H1 (cell line): ENCODE results near the gene RAB39A. TPM values are rescaled to one million over a fixed set of nuclear protein-coding genes. Genes with fewer than 3 reads are reported as not detected.

ENCODE experiments used
- CTCF ChIA-PET: fragments of 300-600 bp; sonication (Branson Sonifier 250); formaldehyde crosslinking; loops from one replicate; lab custom pipeline; 2021; ENCODE audit not compliant: partially characterized antibody; lab: Charles Lee
- POLR2A ChIA-PET: fragments of 300-600 bp; sonication (Branson Sonifier 250); formaldehyde crosslinking; loops from one replicate; lab custom pipeline; 2021; ENCODE audit warnings: inconsistent platforms; ENCODE audit not compliant: partially characterized antibody; lab: Charles Lee
- DNase-seq, 2 experiments: peaks; one replicate each; pipeline versions ENCODE4 v3.0.0 to v3.0.0-alpha.2; 2010 to 2022; ENCODE audit warnings: low spot score in 2 of 2, low read depth in 1 of 2, mixed read lengths in 1 of 2
- FAIRE-seq: peaks from 2 replicates; lab custom pipeline; 2011; peaks lifted over from hg19 to GRCh38; lab: Jason Lieb, UNC
- H2AFZ ChIP-seq: 2 replicates; pipeline ENCODE4 v1.8.1; 2012; ENCODE audit warnings: low read length, inconsistent platforms
- H2AK5ac ChIP-seq: 2 replicates; pipeline ENCODE4 v1.6.1; 2013; ENCODE audit warnings: low read depth, low read length
- H2BK120ac ChIP-seq: replicated peaks from 2 replicates; pipeline ENCODE3; 2013; ENCODE audit warnings: low read depth, low read length, inconsistent platforms
- H2BK12ac ChIP-seq: 2 replicates; pipeline ENCODE4 v1.6.1; 2013; ENCODE audit warnings: low read depth, low read length
- H2BK15ac ChIP-seq: 2 replicates; pipeline ENCODE4 v1.6.1; 2013; ENCODE audit warnings: low read length
- H2BK20ac ChIP-seq: 2 replicates; pipeline ENCODE4 v1.6.1; 2013; ENCODE audit warnings: low read length
- H2BK5ac ChIP-seq: 2 replicates; pipeline ENCODE4 v1.6.1; 2013; ENCODE audit warnings: low read depth, low read length
- H3K14ac ChIP-seq: 2 replicates; pipeline ENCODE4 v1.6.1; 2013; ENCODE audit warnings: inconsistent platforms; ENCODE audit not compliant: insufficient read length
- H3K18ac ChIP-seq: 2 replicates; pipeline ENCODE4 v1.6.1; 2013; ENCODE audit warnings: low read length; ENCODE audit errors: extremely low read depth
- H3K23ac ChIP-seq: 2 replicates; pipeline ENCODE4 v1.6.1; 2013; ENCODE audit warnings: inconsistent platforms; ENCODE audit not compliant: insufficient read length
- H3K23me2 ChIP-seq: 2 replicates; pipeline ENCODE4 v1.6.1; 2013; ENCODE audit warnings: low read depth, low read length
- H3K27ac ChIP-seq: 2 replicates; pipeline ENCODE4 v1.6.1; 2011; ENCODE audit warnings: low read depth, low read length, inconsistent platforms
- H3K27me3 ChIP-seq, 4 experiments: replicated peaks in 1 of 4; 1 replicate in 1 of 4; 2 replicates in 3 of 4; pipeline versions ENCODE4 v1.6.1 to v1.8.1; 2011 to 2013; ENCODE audit warnings: low read length in 3 of 4, mild to moderate bottlenecking in 3 of 4, inconsistent platforms in 2 of 4, mixed read lengths in 2 of 4, moderate library complexity in 1 of 4; ENCODE audit not compliant: control insufficient read depth in 3 of 4, insufficient read depth in 3 of 4; ENCODE audit errors: extremely low read depth in 1 of 4
- H3K36me3 ChIP-seq, 4 experiments: 2 replicates each; pipeline versions ENCODE4 v1.6.1 to v1.8.1; 2011 to 2013; ENCODE audit warnings: mild to moderate bottlenecking in 4 of 4, low read length in 3 of 4, moderate library complexity in 2 of 4, control low read depth in 1 of 4, inconsistent platforms in 1 of 4; ENCODE audit not compliant: insufficient read depth in 4 of 4, control insufficient read depth in 2 of 4
- H3K4ac ChIP-seq: replicated peaks from 2 replicates; pipeline ENCODE3; 2013; ENCODE audit warnings: low read length, low read depth, mixed read lengths, inconsistent platforms; ENCODE audit not compliant: insufficient read length
- H3K4me1 ChIP-seq, 4 experiments: replicated peaks in 1 of 4; 1 replicate in 1 of 4; 2 replicates in 3 of 4; pipeline versions ENCODE4 v1.6.1 to v1.8.1; 2011 to 2013; ENCODE audit warnings: low read length in 3 of 4, inconsistent platforms in 2 of 4, mixed read lengths in 1 of 4; ENCODE audit not compliant: insufficient read depth in 4 of 4, control insufficient read depth in 3 of 4
- H3K4me2 ChIP-seq, 2 experiments: 2 replicates each; pipeline versions ENCODE4 v1.6.1 to v1.8.1; 2011 to 2013; ENCODE audit warnings: low read depth in 2 of 2, low read length in 2 of 2, control low read depth in 1 of 2, inconsistent platforms in 1 of 2, mild to moderate bottlenecking in 1 of 2; ENCODE audit not compliant: insufficient read depth in 1 of 2
- H3K4me3 ChIP-seq, 4 experiments: fragments of 200-600, 300-600 bp in 1 of 4; sonication (generic), shearing (Covaris generic), sonication (Bioruptor Twin) in 1 of 4; 2 replicates each; pipeline versions ENCODE4 v1.5.1 to v1.8.1; 2011 to 2016; ENCODE audit warnings: low read length in 4 of 4, low read depth in 3 of 4, control low read depth in 2 of 4, inconsistent platforms in 2 of 4, mild to moderate bottlenecking in 2 of 4, mixed read lengths in 1 of 4, moderate library complexity in 1 of 4; ENCODE audit not compliant: insufficient read depth in 2 of 4; ENCODE audit errors: extremely low read depth in 1 of 4
- H3K56ac ChIP-seq: replicated peaks from 2 replicates; pipeline ENCODE3; 2013; ENCODE audit warnings: low read depth, mild to moderate bottlenecking, mixed read lengths, low read length, inconsistent platforms; ENCODE audit not compliant: insufficient read length
- H3K79me1 ChIP-seq: 2 replicates; pipeline ENCODE4 v1.6.1; 2013; ENCODE audit warnings: low read depth, low read length, control low read depth
- H3K79me2 ChIP-seq, 2 experiments: 2 replicates each; pipeline versions ENCODE4 v1.6.1 to v1.8.1; 2012 to 2013; ENCODE audit warnings: low read length in 2 of 2, mild to moderate bottlenecking in 2 of 2, inconsistent platforms in 1 of 2; ENCODE audit not compliant: insufficient read depth in 2 of 2, control insufficient read depth in 1 of 2
- H3K9ac ChIP-seq, 4 experiments: replicated peaks in 1 of 4; 1 replicate in 1 of 4; 2 replicates in 3 of 4; pipeline versions ENCODE4 v1.6.1 to v1.8.1; 2011 to 2013; ENCODE audit warnings: low read depth in 3 of 4, low read length in 3 of 4, control low read depth in 2 of 4, mild to moderate bottlenecking in 2 of 4, moderate library complexity in 2 of 4, inconsistent platforms in 1 of 4; ENCODE audit errors: extremely low read depth in 1 of 4
- H3K9me3 ChIP-seq, 2 experiments: 2 replicates each; pipeline versions ENCODE4 v1.6.1 to v1.8.1; 2012 to 2013; ENCODE audit warnings: mild to moderate bottlenecking in 2 of 2, moderate library complexity in 2 of 2, control low read depth in 1 of 2, inconsistent platforms in 1 of 2, low read depth in 1 of 2, low read length in 1 of 2, mixed read lengths in 1 of 2; ENCODE audit not compliant: insufficient read depth in 2 of 2
- H4K20me1 ChIP-seq, 2 experiments: replicated peaks in 1 of 2; 2 replicates each; pipeline versions ENCODE3 to v1.8.1; 2011 to 2013; ENCODE audit warnings: inconsistent platforms in 2 of 2, low read length in 2 of 2, mild to moderate bottlenecking in 1 of 2; ENCODE audit not compliant: insufficient read depth in 2 of 2, control insufficient read depth in 1 of 2
- H4K5ac ChIP-seq: 2 replicates; pipeline ENCODE4 v1.6.1; 2013; ENCODE audit warnings: low read length, low read depth, mixed read lengths, inconsistent platforms; ENCODE audit not compliant: insufficient read length
- H4K8ac ChIP-seq: 2 replicates; pipeline ENCODE4 v1.8.0; 2013; ENCODE audit warnings: mild to moderate bottlenecking, moderate library complexity, low read length, inconsistent platforms; ENCODE audit not compliant: insufficient read depth; ENCODE audit errors: extremely low read depth
- H4K91ac ChIP-seq: replicated peaks from 2 replicates; pipeline ENCODE3; 2013; ENCODE audit warnings: low read length, mixed read lengths, inconsistent platforms; ENCODE audit not compliant: insufficient read length
- ASH2L ChIP-seq: fragments of 200-600, 300-600 bp; sonication (generic); IDR thresholded peaks from one replicate; pipeline ENCODE4 v1.7.1; 2017; ENCODE audit warnings: low read length
- CBX5 ChIP-seq: fragments of 300-800, 300-1000 bp; sonication (generic); IDR thresholded peaks from 2 replicates; pipeline ENCODE4 v1.7.1; 2016; ENCODE audit warnings: antibody characterized with exemption, low read length, low read depth
- EGR1 ChIP-seq: IDR thresholded peaks from 2 replicates; pipeline ENCODE4 v1.6.1; 2011; ENCODE audit warnings: low read depth, low read length, borderline replicate concordance
- HDAC2 ChIP-seq, 2 experiments: fragments of 300-600 bp in 1 of 2; sonication (generic) in 1 of 2; IDR thresholded peaks; 2 replicates each; pipeline ENCODE4 v1.6.1; 2011 to 2012; ENCODE audit warnings: low read depth in 2 of 2, low read length in 2 of 2, mild to moderate bottlenecking in 2 of 2, moderate library complexity in 2 of 2, borderline replicate concordance in 1 of 2, inconsistent platforms in 1 of 2
- HDAC6 ChIP-seq: IDR thresholded peaks from one replicate; pipeline ENCODE4 v1.7.1; 2012; ENCODE audit warnings: low read depth, mild to moderate bottlenecking, inconsistent platforms, low read length, moderate library complexity
- RNF2 ChIP-seq: fragments of 200-900, 300-1000 bp; sonication (generic); IDR thresholded peaks from 2 replicates; pipeline ENCODE4 v1.7.1; 2016; ENCODE audit warnings: borderline replicate concordance, low read depth, mild to moderate bottlenecking, antibody characterized with exemption, low read length; ENCODE audit not compliant: poor library complexity, severe bottlenecking; ENCODE audit errors: missing control alignments
- SAP30 ChIP-seq: fragments of 300-600 bp; sonication (generic); IDR thresholded peaks from 2 replicates; pipeline ENCODE4 v1.7.1; 2012; ENCODE audit warnings: low read length, moderate library complexity, mild to moderate bottlenecking, inconsistent platforms; ENCODE audit not compliant: insufficient read depth, insufficient replicate concordance
- TAF1 ChIP-seq: IDR thresholded peaks from 2 replicates; pipeline ENCODE4 v1.6.1; 2011; ENCODE audit warnings: mild to moderate bottlenecking, low read depth, low read length
- WGBS, 2 experiments: shearing (Covaris generic) in 1 of 2; methylation state at CpG; one replicate each; pipeline versions ENCODE4 v1.1.6 to v1.1.7; 2013 to 2015; ENCODE audit warnings: low lambda C conversion rate in 2 of 2, mixed read lengths in 2 of 2, inconsistent platforms in 1 of 2, low coverage in 1 of 2, missing lambda C conversion rate in 1 of 2; ENCODE audit not compliant: insufficient replicate concordance in 2 of 2, insufficient coverage in 1 of 2, insufficient read length in 1 of 2; ENCODE audit errors: extremely low coverage in 1 of 2, missing lambda C conversion rate in 1 of 2; 5-methylcytosine and 5-hydroxymethylcytosine counted together
- polyA plus RNA-seq, 7 experiments: library from polyadenylated mRNA; depleted of rRNA in 3 of 7; stranded (reverse) in 5 of 7; unstranded in 2 of 7; fragments of >200 nt in 5 of 7; fragments of 200-250 nt in 2 of 7; gene quantifications; 1 replicate in 5 of 7; 2 replicates in 1 of 7; 4 replicates in 1 of 7; pipeline versions ENCODE4 v1.2.1 to v1.2.3, GENCODE V29; 2011 to 2013; ENCODE audit warnings: missing spikeins in 2 of 7, mixed read lengths in 2 of 7
- total RNA-seq: library from RNA; stranded (reverse); fragmentation: NEBNext Ultra II Directional; extraction: Animal tissue kit (Norgen Biotek cat#: 25700); gene quantifications from 2 replicates; pipeline ENCODE4 v1.2.1, GENCODE V29; 2021

RAB39A gene
- total and polyA plus RNA-seq, 2 of the 8 experiments (the other 6 are each of a cell fraction or from before 2014, with no cell fraction given), result 7.1 to 19.1 TPM

GRCh38 chr11:107928767-107929507 lies 689 bp downstream of the RAB39A start:
- Histone ChIP-seq H3K14ac (no peak overlapping the region), H2BK15ac (0 out of 2 replicates have a peak overlapping the region, but pooled peaks have one; percentile 61), H3K9ac (peak overlapping the region; percentile 67 to 85 (median 70)), H4K5ac (peak overlapping the region; percentile 62), H3K27me3 (no peaks in the 10 kb centered on the region), H3K4me2 (peak overlapping the region; percentile 82 to 99), H4K8ac (peak overlapping the region; percentile 89), H3K4me3 (peak overlapping the region; percentile 89 to 98 (median 92)), H2BK20ac (no peak overlapping the region), H3K27ac (peak overlapping the region; percentile 46; the same call in 1 of the 2 replicates), H4K91ac (peak overlapping the region; percentile 80), H2BK120ac (no peak overlapping the region), H3K56ac (peak overlapping the region; percentile 17), H3K9me3 (no peaks in the 10 kb centered on the region), H3K23ac (no peak overlapping the region), H3K79me2 (peaks cover 0 to 40% of the 10 kb centered on the region in 2 experiments; a peak in 2 of 4 replicates), H2BK5ac (peak overlapping the region; percentile 91), H4K20me1 (peaks cover 0 to 3% of the 10 kb centered on the region in 2 experiments), H3K18ac (peak overlapping the region; percentile 97), H3K36me3 (no peaks in the 10 kb centered on the region), H2AK5ac (0 out of 2 replicates have a peak overlapping the region, but pooled peaks have one; percentile 68), H3K4me1 (peaks cover 0 to 3% (median under 1%) of the 10 kb centered on the region in 4 experiments; a peak in 5 of 7 replicates), H2AFZ (peak overlapping the region; percentile 59; the same call in 1 of the 2 replicates), H3K79me1 (peaks cover 6% of the 10 kb centered on the region), H2BK12ac (peak overlapping the region; percentile 6; the same call in 1 of the 2 replicates), H3K23me2 (peaks cover 6% of the 10 kb centered on the region), H3K4ac (peak overlapping the region; percentile 1)
- POLR2A ChIA-PET, result interaction anchor here (0.7 kb wide), 1 partner anchor 80 kb away, joined by 3 read pairs; the partner anchor contains the start of gene CUL5
- DNase-seq (peak in 1 of 2 experiments; percentile 67), FAIRE-seq (no peak)
- WGBS, 2 experiments, result 3% methylated on average over 25 of the region's 41 CpGs; no CpG with 5 or more reads in 1 of the 2 experiments
- CTCF ChIA-PET, result interaction anchor here (0.6 kb wide), 1 partner anchor 24 kb away, joined by 3 read pairs; no protein-coding TSS in a partner anchor
- TF ChIP-seq HDAC6, result no peak
- TF ChIP-seq TAF1, result 0 out of 2 replicates have a peak, but pooled peaks have one; percentile 3
- peak; percentile 61 for TF ChIP-seq ASH2L
- TF ChIP-seq HDAC2 (IDR thresholded peaks at IDR 0.05; ENCODE audit: borderline replicate concordance in 1 of 2, low read depth in 2 of 2, low read length in 2 of 2), result 0 out of 4 replicates have a peak, but pooled peaks of 1 of the 2 experiments have one; percentile 53
- peak; percentile 12 for TF ChIP-seq SAP30
- no peak for TF ChIP-seq RNF2
- TF ChIP-seq CBX5, result no peak
- peak; percentile 49; the same call in 1 of the 2 replicates for TF ChIP-seq EGR1
